Hepatocyte (in vitro differentiated cells): ENCODE results near the gene DYNLT5.

ENCODE experiments used
- EZH2 ChIP-seq: fragments of 200-600 bp; sonication (generic); IDR thresholded peaks from 2 replicates; pipeline ENCODE4 v1.6.1; 2016; ENCODE audit warnings: antibody characterized with exemption, mild to moderate bottlenecking, borderline replicate concordance
- EZH2phosphoT487 ChIP-seq: fragments of 200-600 bp; sonication (generic); IDR thresholded peaks from one replicate; pipeline ENCODE4 v1.6.1; 2018; ENCODE audit warnings: antibody characterized with exemption, mild to moderate bottlenecking, low read depth, moderate library complexity; ENCODE audit not compliant: unreplicated experiment, severe bottlenecking
- TF ChIP-seq, protein P1 (sequence below): fragments of 200-600 bp; sonication (generic); IDR thresholded peaks from 2 replicates; pipeline ENCODE4 v1.5.1; 2016; ENCODE audit warnings: antibody characterized with exemption, mild to moderate bottlenecking; ENCODE audit not compliant: poor library complexity

DNA sequence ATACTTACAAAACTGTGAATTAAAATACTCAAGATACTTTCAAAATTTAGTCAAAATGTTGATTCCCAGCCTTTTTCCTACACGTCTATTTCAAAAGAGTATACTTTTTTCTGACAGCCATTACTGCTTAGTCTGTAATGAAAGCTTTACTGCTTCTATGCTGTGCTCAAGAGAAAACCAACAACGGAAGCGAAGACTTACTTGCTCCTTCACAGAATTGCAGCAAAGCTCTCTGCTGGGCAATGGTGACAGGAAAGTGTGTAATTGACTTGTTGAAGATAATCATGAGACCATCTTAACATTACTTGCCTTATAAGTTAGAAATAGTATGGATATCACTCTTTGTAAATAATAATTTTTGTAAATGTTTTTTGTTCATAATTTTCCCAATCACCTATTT, 1.7 kb upstream of the DYNLT5 start:
- TF ChIP-seq, protein P1, sequence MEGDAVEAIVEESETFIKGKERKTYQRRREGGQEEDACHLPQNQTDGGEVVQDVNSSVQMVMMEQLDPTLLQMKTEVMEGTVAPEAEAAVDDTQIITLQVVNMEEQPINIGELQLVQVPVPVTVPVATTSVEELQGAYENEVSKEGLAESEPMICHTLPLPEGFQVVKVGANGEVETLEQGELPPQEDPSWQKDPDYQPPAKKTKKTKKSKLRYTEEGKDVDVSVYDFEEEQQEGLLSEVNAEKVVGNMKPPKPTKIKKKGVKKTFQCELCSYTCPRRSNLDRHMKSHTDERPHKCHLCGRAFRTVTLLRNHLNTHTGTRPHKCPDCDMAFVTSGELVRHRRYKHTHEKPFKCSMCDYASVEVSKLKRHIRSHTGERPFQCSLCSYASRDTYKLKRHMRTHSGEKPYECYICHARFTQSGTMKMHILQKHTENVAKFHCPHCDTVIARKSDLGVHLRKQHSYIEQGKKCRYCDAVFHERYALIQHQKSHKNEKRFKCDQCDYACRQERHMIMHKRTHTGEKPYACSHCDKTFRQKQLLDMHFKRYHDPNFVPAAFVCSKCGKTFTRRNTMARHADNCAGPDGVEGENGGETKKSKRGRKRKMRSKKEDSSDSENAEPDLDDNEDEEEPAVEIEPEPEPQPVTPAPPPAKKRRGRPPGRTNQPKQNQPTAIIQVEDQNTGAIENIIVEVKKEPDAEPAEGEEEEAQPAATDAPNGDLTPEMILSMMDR, result no peak
- TF ChIP-seq EZH2 (no peak), EZH2phosphoT487 (no peak)
